Muscle layer of duodenum (tissue), 2 donors: ENCODE data around the gene SLC4A1.

Experiments used
- H3K27ac ChIP-seq: one replicate; pipeline ENCODE4 v1.7.0; 2013; ENCODE audit warnings: mild to moderate bottlenecking, low read length
- H3K27me3 ChIP-seq: one replicate; pipeline ENCODE4 v1.7.0; 2013; ENCODE audit warnings: low read depth, mild to moderate bottlenecking, control low read depth, low read length
- H3K36me3 ChIP-seq, 2 donors: one replicate each; pipeline ENCODE4 v1.7.0; 2013; ENCODE audit warnings: low read length in 2 of 2, control low read depth in 1 of 2, mild to moderate bottlenecking in 1 of 2; ENCODE audit not compliant: insufficient read depth in 2 of 2, control insufficient read depth in 1 of 2
- H3K4me1 ChIP-seq, 2 donors: one replicate each; pipeline ENCODE4 v1.7.0; 2013; ENCODE audit warnings: low read length in 2 of 2, mild to moderate bottlenecking in 2 of 2, control low read depth in 1 of 2, moderate library complexity in 1 of 2; ENCODE audit not compliant: insufficient read depth in 2 of 2, control insufficient read depth in 1 of 2
- H3K4me3 ChIP-seq, 2 donors: one replicate each; pipeline ENCODE4 v1.7.0; 2013; ENCODE audit warnings: low read length in 2 of 2, low read depth in 1 of 2, mild to moderate bottlenecking in 1 of 2
- H3K9me3 ChIP-seq, 2 donors: one replicate each; pipeline ENCODE4 v1.7.0; 2013; ENCODE audit warnings: low read length in 2 of 2, control low read depth in 1 of 2, mild to moderate bottlenecking in 1 of 2; ENCODE audit not compliant: control insufficient read depth in 1 of 2
- donor health status: healthy.

Gene SLC4A1

DNA sequence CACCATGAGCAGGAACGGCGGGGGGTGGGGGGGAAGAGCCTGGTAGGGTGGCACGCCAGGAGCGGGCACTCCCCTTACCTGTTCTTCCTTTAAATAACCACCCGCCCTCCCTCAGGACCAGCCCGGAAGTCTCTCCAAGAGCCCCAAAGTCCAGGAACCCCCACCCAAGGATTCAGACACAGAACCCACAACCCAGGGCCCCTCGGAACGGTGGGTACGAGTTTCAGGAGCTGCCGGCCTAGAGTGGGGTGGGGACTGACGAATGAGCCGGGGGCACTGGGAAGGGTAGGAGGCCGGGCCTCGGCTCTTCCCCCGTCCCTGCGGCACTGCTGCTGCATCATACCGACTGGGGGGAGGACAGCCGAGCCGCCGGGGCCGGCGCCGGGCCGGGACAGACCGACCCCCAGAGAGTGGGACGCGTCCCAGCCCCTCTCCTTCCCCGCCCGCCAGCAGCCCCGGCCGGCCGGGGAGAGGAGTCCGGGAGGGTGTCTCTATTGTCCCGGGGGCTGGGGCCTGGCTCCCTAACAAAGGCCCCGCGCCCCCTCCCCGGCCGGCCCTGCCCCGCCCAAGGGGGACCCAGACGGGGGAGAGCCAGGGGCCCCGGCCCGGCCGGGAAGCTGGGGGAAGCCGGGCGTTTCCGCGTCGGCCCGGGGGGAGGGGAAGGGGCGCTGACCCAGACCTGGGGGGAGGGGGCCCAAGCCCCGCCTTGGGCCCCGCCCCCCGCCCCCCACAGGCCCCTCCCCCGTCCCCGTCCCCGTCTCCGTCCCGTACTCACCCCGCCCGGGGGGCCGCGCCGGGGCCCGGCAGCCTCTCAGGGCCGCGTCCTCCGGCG, 69.0 kb downstream of the SLC4A1 start:
- H3K27ac ChIP-seq, result peak overlapping the region; percentile 94
- H3K9me3 ChIP-seq, result no peaks in the 10 kb centered on the region
- H3K36me3 ChIP-seq, result peaks cover 20 to 29% of the 10 kb centered on the region in 2 donors
- H3K4me3 ChIP-seq, result peak overlapping the region; percentile 71 to 79
- peaks cover 6 to 31% of the 10 kb centered on the region in 2 donors for H3K4me1 ChIP-seq
- H3K27me3 ChIP-seq, result no peaks in the 10 kb centered on the region
